ENCODE data around the gene RPL38. TPM values are rescaled to one million over a fixed set of nuclear protein-coding genes. Genes with fewer than 3 reads are reported as not detected.

The RPL38 gene
- total RNA-seq, 4 donors from 2014 or later: 565 to 1,273 (median 679) TPM

DNA sequence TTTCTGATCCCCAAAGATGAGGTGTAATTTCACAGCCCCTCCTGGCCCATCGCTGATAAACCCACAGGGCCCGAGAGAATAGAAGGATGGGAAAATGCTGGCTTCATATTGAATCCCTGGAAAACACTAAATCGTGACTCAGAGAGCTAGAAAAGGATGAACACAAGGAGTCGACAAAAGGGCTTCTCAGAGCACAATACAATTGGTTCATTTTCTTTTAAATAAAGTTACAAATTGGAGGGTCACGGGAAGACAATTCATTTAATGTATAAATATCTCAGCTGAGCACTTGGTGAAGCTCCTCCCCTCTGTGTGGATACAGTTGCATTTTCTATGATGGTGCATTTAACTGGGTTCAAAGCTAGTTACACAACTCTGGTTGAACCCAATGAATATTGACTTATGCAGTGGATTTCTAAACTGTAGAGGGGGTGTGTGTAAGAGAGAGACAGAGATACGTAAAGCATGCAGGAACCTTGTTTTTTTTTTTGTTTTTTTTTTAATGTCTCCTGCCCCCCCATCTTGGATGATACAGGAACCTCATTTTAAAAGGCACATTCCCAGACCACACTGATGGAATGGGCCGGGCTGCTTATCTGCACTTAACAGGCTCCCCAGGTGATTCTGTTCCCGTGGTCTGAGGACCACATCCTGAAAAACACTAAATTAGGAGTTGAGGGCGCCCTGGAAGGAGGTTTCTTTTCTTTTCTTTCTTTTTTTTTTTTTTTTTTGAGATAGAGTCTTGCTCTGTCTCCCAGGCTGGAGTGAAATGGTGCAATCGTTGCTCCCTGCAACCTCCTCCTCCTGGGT is 24.0 kb downstream of the RPL38 start:
- H3K4me3 ChIP-seq: no peak overlapping the region
- DNase-seq (ENCODE audit: low spot score in 2 of 2): no peak
- peaks cover 3% of the 10 kb centered on the region for H3K36me3 ChIP-seq
- no peaks in the 10 kb centered on the region for H3K4me1 ChIP-seq
- H3K9me3 ChIP-seq: no peaks in the 10 kb centered on the region
- H3K27me3 ChIP-seq: no peaks in the 10 kb centered on the region
- no peak for TF ChIP-seq POLR2A (IDR thresholded peaks at IDR 0.05)
- TF ChIP-seq, protein P1, sequence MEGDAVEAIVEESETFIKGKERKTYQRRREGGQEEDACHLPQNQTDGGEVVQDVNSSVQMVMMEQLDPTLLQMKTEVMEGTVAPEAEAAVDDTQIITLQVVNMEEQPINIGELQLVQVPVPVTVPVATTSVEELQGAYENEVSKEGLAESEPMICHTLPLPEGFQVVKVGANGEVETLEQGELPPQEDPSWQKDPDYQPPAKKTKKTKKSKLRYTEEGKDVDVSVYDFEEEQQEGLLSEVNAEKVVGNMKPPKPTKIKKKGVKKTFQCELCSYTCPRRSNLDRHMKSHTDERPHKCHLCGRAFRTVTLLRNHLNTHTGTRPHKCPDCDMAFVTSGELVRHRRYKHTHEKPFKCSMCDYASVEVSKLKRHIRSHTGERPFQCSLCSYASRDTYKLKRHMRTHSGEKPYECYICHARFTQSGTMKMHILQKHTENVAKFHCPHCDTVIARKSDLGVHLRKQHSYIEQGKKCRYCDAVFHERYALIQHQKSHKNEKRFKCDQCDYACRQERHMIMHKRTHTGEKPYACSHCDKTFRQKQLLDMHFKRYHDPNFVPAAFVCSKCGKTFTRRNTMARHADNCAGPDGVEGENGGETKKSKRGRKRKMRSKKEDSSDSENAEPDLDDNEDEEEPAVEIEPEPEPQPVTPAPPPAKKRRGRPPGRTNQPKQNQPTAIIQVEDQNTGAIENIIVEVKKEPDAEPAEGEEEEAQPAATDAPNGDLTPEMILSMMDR (IDR thresholded peaks at IDR 0.05): no peak
- TF ChIP-seq POLR2AphosphoS5 (IDR thresholded peaks at IDR 0.05): no peak
- no peak for TF ChIP-seq EP300 (IDR thresholded peaks at IDR 0.05)
- 77% methylated on average over 10 of the region's 10 CpGs for WGBS
- H3K27ac ChIP-seq: no peak overlapping the region

DNA sequence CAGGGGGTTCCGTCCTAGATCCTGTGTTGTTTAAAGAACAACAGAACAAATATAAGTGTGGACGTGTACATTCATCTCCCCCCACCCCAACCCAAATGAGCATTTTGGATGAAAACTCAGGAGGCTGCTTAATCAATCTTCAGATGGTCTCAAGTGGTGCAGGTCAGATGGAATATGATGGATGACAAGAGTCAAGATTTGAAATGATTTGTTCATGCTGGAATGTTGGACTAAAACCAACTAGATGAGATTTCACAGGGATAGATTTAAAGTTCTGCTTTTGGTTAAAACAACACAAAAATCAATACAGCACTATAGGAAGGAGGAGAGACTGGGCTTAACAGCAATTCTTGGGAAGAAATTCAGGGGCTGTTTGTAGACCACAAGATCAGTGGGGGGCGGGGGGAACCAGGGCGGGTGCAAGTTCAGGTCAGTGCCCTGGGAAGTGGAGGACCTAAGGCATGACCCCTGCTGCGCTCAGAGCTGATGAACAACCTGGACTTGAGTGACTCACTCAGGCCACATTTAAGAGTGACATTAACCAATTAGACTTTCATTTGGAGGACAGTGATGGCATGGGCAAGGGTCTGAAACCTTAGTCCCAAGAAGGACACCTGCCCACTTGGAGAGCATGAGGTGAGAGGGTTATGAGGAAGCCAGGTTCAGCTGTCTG is 25.0 kb downstream of the RPL38 start:
- no peaks in the 10 kb centered on the region for H3K27me3 ChIP-seq
- 94% methylated on average over 5 of the region's 5 CpGs for WGBS
- no peak for DNase-seq (ENCODE audit: low spot score in 2 of 2)
- H3K4me3 ChIP-seq: no peak overlapping the region
- H3K27ac ChIP-seq: no peak overlapping the region
- no peaks in the 10 kb centered on the region for H3K9me3 ChIP-seq
- no peak for TF ChIP-seq POLR2A (IDR thresholded peaks at IDR 0.05)
- no peak for TF ChIP-seq POLR2AphosphoS5 (IDR thresholded peaks at IDR 0.05)
- TF ChIP-seq, protein P1 (IDR thresholded peaks at IDR 0.05): no peak
- TF ChIP-seq EP300 (IDR thresholded peaks at IDR 0.05): no peak
- H3K36me3 ChIP-seq: peaks cover 2% of the 10 kb centered on the region
- no peaks in the 10 kb centered on the region for H3K4me1 ChIP-seq

DNA sequence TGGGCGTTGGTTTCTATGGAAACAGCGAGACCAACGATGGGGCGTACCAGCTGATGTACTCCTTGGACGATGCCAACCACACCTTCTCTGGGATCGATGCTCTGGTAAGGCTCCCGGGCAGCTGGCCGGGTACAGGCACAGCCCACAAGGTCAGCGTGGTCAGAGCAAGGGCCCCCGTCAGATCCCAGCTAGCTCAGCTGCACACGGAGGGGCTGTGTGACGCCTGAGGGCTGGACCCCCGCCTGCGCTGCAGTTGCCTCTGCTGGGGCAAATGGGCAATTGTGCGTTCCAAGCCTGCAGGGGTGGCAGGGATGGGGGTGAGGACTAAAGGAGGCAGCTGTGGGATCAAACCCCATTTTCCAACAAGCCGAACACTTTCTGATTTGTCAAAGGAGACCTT is 27.4 kb downstream of the RPL38 start:
- TF ChIP-seq, protein P1 (IDR thresholded peaks at IDR 0.05): no peak
- TF ChIP-seq POLR2AphosphoS5 (IDR thresholded peaks at IDR 0.05): no peak
- TF ChIP-seq POLR2A (IDR thresholded peaks at IDR 0.05): no peak
- TF ChIP-seq EP300 (IDR thresholded peaks at IDR 0.05): no peak
- no peaks in the 10 kb centered on the region for H3K9me3 ChIP-seq
- H3K27ac ChIP-seq: no peak overlapping the region

DNA sequence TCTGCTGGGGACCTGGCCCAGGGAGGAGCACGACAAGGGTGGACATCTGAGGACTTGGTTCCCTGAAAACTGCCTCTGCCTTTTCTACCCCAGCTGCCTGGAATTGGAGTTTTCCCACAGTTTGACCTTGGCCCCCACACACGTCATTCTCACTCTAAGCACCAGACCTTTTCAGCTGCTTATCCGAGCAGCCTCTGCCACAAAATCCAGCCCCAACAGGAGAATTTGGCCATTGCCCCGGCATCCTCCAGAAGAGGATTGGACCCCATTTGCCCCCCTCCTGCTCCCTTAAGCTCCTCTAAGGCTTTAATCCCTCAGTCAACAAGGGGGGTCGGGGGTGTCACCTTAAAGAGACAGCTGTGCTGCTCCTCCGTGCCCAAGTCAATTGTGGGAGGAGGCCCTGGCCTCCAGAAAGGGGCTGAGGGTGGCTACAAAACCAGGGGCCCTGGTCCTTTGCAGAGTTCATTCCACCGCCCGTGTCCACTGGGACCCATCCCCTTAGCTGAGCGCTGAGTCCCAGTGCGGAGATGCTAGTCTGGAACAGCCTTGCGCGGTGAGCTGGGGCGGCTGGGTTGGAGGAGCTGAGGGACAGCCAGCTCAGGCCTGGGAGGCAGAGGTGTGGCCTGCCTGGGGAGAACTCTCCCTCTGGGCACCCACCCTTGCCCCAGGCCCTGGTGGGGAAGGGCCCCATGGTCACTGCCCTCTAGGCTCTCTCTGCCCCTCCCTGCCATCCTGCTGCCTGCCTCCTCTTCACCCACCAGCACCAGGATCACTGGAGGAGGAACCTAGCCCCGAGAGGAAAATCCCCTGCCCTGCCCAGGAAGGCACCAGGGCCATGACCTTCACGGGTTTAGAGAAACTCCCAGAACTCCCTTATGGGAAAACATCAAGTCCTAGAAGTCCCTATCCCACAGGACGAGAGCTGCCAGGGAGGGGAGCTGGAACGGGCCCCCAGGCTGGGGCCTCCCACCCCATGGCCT is 28.7 kb downstream of the RPL38 start:
- TF ChIP-seq, protein P1 (IDR thresholded peaks at IDR 0.05): no peak
- no peaks in the 10 kb centered on the region for H3K36me3 ChIP-seq
- H3K9me3 ChIP-seq: no peaks in the 10 kb centered on the region
- H3K4me3 ChIP-seq: no peak overlapping the region
- WGBS: 87% methylated on average over 12 of the region's 17 CpGs
- no peak overlapping the region for H3K27ac ChIP-seq
- no peak for DNase-seq (ENCODE audit: low spot score in 2 of 2)
- no peaks in the 10 kb centered on the region for H3K27me3 ChIP-seq
- H3K4me1 ChIP-seq: no peaks in the 10 kb centered on the region

More for the DNA sequence above, 27.4 kb downstream of the RPL38 start:
- 94% methylated on average over 10 of the region's 16 CpGs for WGBS
- Histone ChIP-seq H3K4me3 (no peak overlapping the region), H3K4me1 (no peaks in the 10 kb centered on the region), H3K36me3 (no peaks in the 10 kb centered on the region), H3K27me3 (no peaks in the 10 kb centered on the region)
- no peak for DNase-seq (ENCODE audit: low spot score in 2 of 2)

All from suprapubic skin (tissue), 4 donors.